HL-60 (cell line): Measurements from ENCODE around the gene PTPRM.

ENCODE experiments used
- CTCF ChIP-seq: IDR thresholded peaks from one replicate; pipeline ENCODE4 v1.5.1; 2011; ENCODE audit warnings: low read length, control low read depth, inconsistent platforms; ENCODE audit not compliant: insufficient read depth
- POLR2AphosphoS5 ChIP-seq: IDR thresholded peaks from 2 replicates; pipeline ENCODE4 v1.6.1; 2012; ENCODE audit warnings: low read depth

GRCh38 chr18:7678389-7678788, 111.3 kb downstream of the PTPRM start:
- TF ChIP-seq POLR2AphosphoS5 (no peak), CTCF (no peak)
